ENCODE results near the gene ARHGAP32.

GRCh38 chr11:129040934-129041333 is 151.2 kb downstream of the ARHGAP32 start:
- no peak for TF ChIP-seq CTCF (IDR thresholded peaks at IDR 0.05 in 8 of 11, conservative IDR thresholded peaks at IDR 0.05 in 3 of 11)
- no peak for TF ChIP-seq POLR2A (IDR thresholded peaks at IDR 0.05)
- TF ChIP-seq POLR2AphosphoS5 (IDR thresholded peaks at IDR 0.05): no peak

All from spleen (tissue), 7 donors.